ENCODE results near the gene SP100.

GRCh38 chr2:230411570-230412370 lies 4.2 kb upstream of the SP100 start:
- no peak for TF ChIP-seq POLR2A (IDR thresholded peaks at IDR 0.05)
- TF ChIP-seq CTCF (IDR thresholded peaks at IDR 0.05) = no peak
- no peak for TF ChIP-seq EP300 (IDR thresholded peaks at IDR 0.05)
